Kidney (tissue), 14 donors: ENCODE results near the gene TMEM108. TPM values are rescaled to one million over a fixed set of nuclear protein-coding genes. Genes with fewer than 3 reads are reported as not detected.

ENCODE experiments used
- DNase-seq, 5 donors: peaks; one replicate each; pipeline ENCODE4 v3.0.0-alpha.2; 2013 to 2020
- FAIRE-seq: peaks from 2 replicates; lab custom pipeline; 2012; peaks lifted over from hg19 to GRCh38; lab: Jason Lieb, UNC
- H3K27ac ChIP-seq, 2 donors: one replicate each; pipeline ENCODE4 v1.7.0; 2013; ENCODE audit warnings: low read depth in 2 of 2, low read length in 2 of 2, inconsistent platforms in 1 of 2
- H3K27me3 ChIP-seq: one replicate; pipeline ENCODE4 v1.7.1; 2013; ENCODE audit warnings: low read length, inconsistent platforms; ENCODE audit not compliant: control insufficient read depth, insufficient read depth
- H3K36me3 ChIP-seq, 3 donors: one replicate each; pipeline versions ENCODE4 v1.7.0 to v1.7.1; 2013; ENCODE audit warnings: low read length in 3 of 3, control low read depth in 1 of 3, inconsistent platforms in 1 of 3; ENCODE audit not compliant: insufficient read depth in 3 of 3, control insufficient read depth in 2 of 3
- H3K4me1 ChIP-seq, 3 donors: one replicate each; pipeline versions ENCODE4 v1.7.0 to v1.7.1; 2013; ENCODE audit warnings: low read length in 3 of 3, inconsistent platforms in 1 of 3, low read depth in 1 of 3; ENCODE audit not compliant: control insufficient read depth in 2 of 3, insufficient read depth in 2 of 3
- H3K4me3 ChIP-seq, 3 donors: one replicate each; pipeline versions ENCODE4 v1.7.0 to v1.8.1; 2013; ENCODE audit warnings: low read length in 3 of 3, control low read depth in 1 of 3, inconsistent platforms in 1 of 3
- H3K9ac ChIP-seq, 3 donors: one replicate each; pipeline versions ENCODE4 v1.7.0 to v1.7.1; 2013; ENCODE audit warnings: low read length in 3 of 3, control low read depth in 1 of 3, inconsistent platforms in 1 of 3
- H3K9me3 ChIP-seq, 3 donors: one replicate each; pipeline versions ENCODE4 v1.7.0 to v1.7.1; 2013; ENCODE audit warnings: low read length in 3 of 3, control low read depth in 1 of 3, inconsistent platforms in 1 of 3; ENCODE audit not compliant: control insufficient read depth in 2 of 3, insufficient read depth in 1 of 3
- intact Hi-C: fragments of 100-400 bp; cut with DNase I; formaldehyde crosslinking; loops from one replicate; pipeline ENCODE4 v1.11.1; 2022
- polyA plus RNA-seq: library from polyadenylated mRNA; stranded (reverse); fragments of 350-450 nt; fragmentation: Illumina TruSeq; extraction: RNeasy Lipid Tissue Mini Kit (QIAGEN cat#74804); gene quantifications from one replicate; pipeline ENCODE4 v1.2.3, GENCODE V29; 2014; ENCODE audit warnings: low read depth, low replicate concordance; ENCODE audit not compliant: insufficient read depth
- total RNA-seq: library from RNA; stranded (reverse); fragmentation: NEBNext Ultra II Directional; extraction: Animal tissue kit (Norgen Biotek cat#: 25700); gene quantifications from one replicate; pipeline ENCODE4 v1.2.1, GENCODE V29; 2021
- TF ChIP-seq, protein P1 (sequence below): IDR thresholded peaks from 3 replicates; pipeline ENCODE4 v1.5.1; 2012; ENCODE audit warnings: mild to moderate bottlenecking, moderate library complexity, borderline replicate concordance; ENCODE audit not compliant: insufficient read depth; ENCODE audit errors: extremely low read depth
- donor health status: control.
- donor health status: control.
- donor health status: control.
- donor health status: control.
- donor health status: control.
- donor health status: DM: yes; HTN: yes; CAD: no.
- donor health status: Normal renal cell carcinoma (clear cell type).

TMEM108 gene
- total and polyA plus RNA-seq, 2 donors from 2014 or later: 0.91 to 1.5 TPM

- no peak overlapping the region for H3K27ac ChIP-seq
- TF ChIP-seq, protein P1, sequence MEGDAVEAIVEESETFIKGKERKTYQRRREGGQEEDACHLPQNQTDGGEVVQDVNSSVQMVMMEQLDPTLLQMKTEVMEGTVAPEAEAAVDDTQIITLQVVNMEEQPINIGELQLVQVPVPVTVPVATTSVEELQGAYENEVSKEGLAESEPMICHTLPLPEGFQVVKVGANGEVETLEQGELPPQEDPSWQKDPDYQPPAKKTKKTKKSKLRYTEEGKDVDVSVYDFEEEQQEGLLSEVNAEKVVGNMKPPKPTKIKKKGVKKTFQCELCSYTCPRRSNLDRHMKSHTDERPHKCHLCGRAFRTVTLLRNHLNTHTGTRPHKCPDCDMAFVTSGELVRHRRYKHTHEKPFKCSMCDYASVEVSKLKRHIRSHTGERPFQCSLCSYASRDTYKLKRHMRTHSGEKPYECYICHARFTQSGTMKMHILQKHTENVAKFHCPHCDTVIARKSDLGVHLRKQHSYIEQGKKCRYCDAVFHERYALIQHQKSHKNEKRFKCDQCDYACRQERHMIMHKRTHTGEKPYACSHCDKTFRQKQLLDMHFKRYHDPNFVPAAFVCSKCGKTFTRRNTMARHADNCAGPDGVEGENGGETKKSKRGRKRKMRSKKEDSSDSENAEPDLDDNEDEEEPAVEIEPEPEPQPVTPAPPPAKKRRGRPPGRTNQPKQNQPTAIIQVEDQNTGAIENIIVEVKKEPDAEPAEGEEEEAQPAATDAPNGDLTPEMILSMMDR: no peak
- no peaks in the 10 kb centered on the region for H3K27me3 ChIP-seq
- FAIRE-seq (no peak), DNase-seq (no peak)
- no peak overlapping the region for H3K9ac ChIP-seq
- no peaks in the 10 kb centered on the region for H3K9me3 ChIP-seq
- no peaks in the 10 kb centered on the region for H3K4me1 ChIP-seq
- intact Hi-C loops: no loop called here
- no peaks in the 10 kb centered on the region for H3K36me3 ChIP-seq
- H3K4me3 ChIP-seq: no peak overlapping the region
Observed at GRCh38 chr3:133152681-133153220, 114.6 kb downstream of the TMEM108 start.

GRCh38 chr3:133153382-133153781, 115.2 kb downstream of the TMEM108 start:
- FAIRE-seq: no peak

DNA sequence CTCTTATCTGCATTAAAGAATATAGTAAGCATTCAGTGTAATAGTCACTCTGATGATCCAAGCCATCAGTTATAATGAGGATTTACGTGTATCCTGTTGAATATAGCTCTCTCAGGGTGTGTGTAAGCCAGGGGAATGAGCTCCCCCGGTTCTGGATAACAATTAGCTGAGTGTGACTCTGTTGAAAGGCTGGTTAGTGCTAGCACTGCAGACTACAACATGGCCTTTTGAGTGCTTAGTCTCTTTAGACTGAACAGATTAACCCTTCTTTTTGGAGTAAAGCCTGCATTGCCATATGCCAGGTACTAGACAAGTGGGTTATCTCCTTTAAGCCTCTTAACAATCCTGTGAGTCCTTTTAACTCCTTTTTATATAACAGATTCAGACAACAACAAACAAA, 119.5 kb downstream of the TMEM108 start:
- TF ChIP-seq, protein P1: no peak
- intact Hi-C loops: no loop called here
- no peaks in the 10 kb centered on the region for H3K4me1 ChIP-seq
- H3K36me3 ChIP-seq: no peaks in the 10 kb centered on the region
- H3K4me3 ChIP-seq: no peak overlapping the region
- FAIRE-seq (no peak), DNase-seq (no peak)
- no peaks in the 10 kb centered on the region for H3K9me3 ChIP-seq
- H3K27me3 ChIP-seq: no peaks in the 10 kb centered on the region
- no peak overlapping the region for H3K27ac ChIP-seq
- no peak overlapping the region for H3K9ac ChIP-seq

More at GRCh38 chr3:133153382-133153781, 115.2 kb downstream of the TMEM108 start:
- no peaks in the 10 kb centered on the region for H3K36me3 ChIP-seq
- H3K4me1 ChIP-seq: no peaks in the 10 kb centered on the region
- no peaks in the 10 kb centered on the region for H3K9me3 ChIP-seq
- no peak overlapping the region for H3K4me3 ChIP-seq
- H3K27ac ChIP-seq: no peak overlapping the region
- TF ChIP-seq, protein P1: no peak
- DNase-seq: no peak
- no peak overlapping the region for H3K9ac ChIP-seq
- no peaks in the 10 kb centered on the region for H3K27me3 ChIP-seq
- intact Hi-C loops: no loop called here

- Histone ChIP-seq H3K27ac (no peak overlapping the region), H3K36me3 (no peaks in the 10 kb centered on the region), H3K4me3 (no peak overlapping the region), H3K4me1 (no peaks in the 10 kb centered on the region), H3K27me3 (no peaks in the 10 kb centered on the region), H3K9ac (no peak overlapping the region), H3K9me3 (no peaks in the 10 kb centered on the region)
- no peak for FAIRE-seq
- DNase-seq: no peak
- TF ChIP-seq, protein P1: no peak
- intact Hi-C loops: no loop called here
Observed at GRCh38 chr3:133158686-133159085, 120.5 kb downstream of the TMEM108 start.
